Peyer's patch (tissue), 4 donors: ENCODE measurements around the gene IL21R.

Source experiments
- CTCF ChIP-seq, 6 experiments: fragments of 450-650 bp in 4 of 6; fragments of 200-600 bp in 2 of 6; sonication (generic) in 1 of 6; IDR thresholded peaks; one replicate each; pipeline ENCODE4 v1.5.1; 2017 to 2019; ENCODE audit warnings: antibody characterized with exemption in 6 of 6, mild to moderate bottlenecking in 3 of 6, moderate library complexity in 1 of 6
- POLR2A ChIP-seq, 2 donors: fragments of 450-650 bp; IDR thresholded peaks; one replicate each; pipeline ENCODE4 v1.5.1; 2017; ENCODE audit warnings: antibody characterized with exemption in 2 of 2, mild to moderate bottlenecking in 2 of 2, moderate library complexity in 2 of 2

GRCh38 chr16:27483624-27484023 is 81.7 kb downstream of the IL21R start:
- no peak for TF ChIP-seq POLR2A (IDR thresholded peaks at IDR 0.05)
- TF ChIP-seq CTCF (IDR thresholded peaks at IDR 0.05) = no peak
